Measurements from ENCODE around the gene MCM3AP. TPM values are rescaled to one million over a fixed set of nuclear protein-coding genes. Genes with fewer than 3 reads are reported as not detected.

The MCM3AP gene
- total RNA-seq, 1 experiment from 2014 or later, result 88.4 TPM

DNA sequence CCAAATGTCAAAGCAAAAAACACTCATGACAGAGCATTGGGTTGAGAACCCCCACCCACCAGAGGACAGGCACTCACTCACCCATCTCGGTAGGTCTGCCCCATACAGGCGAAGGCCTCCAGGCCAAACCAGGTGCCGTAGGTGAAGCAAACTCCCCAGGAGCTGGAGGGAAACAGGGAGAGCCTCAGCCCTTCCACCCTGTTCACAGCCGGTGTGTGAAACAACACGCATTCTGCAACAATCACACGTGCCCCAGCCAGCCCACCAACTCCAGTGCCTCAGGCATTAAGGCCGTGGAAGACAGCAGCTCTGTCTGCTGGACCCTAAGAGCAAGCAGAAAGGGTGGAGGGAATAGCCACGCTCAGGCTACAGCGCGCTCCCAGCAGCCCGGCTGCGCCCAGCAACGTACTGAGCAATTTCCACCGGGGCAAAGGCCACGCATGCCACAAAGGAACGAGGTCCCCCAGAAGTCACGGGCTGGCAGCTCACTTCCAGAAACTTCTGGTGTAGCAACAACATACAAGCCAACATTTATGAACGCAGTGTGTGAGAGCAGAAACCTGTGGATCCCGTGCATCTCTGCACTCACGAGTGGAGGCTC, 89.7 kb downstream of the MCM3AP start:
- Histone ChIP-seq H3K79me2 (ENCODE audit: insufficient read depth, low read length) (no peaks in the 10 kb centered on the region), H3K36me3 (ENCODE audit: control insufficient read depth in 1 of 2, insufficient read depth in 2 of 2, low read length in 2 of 2) (peaks cover 0 to 4% of the 10 kb centered on the region in 2 experiments; a peak in 2 of 4 replicates), H3K27me3 (ENCODE audit: insufficient read depth, low read length) (no peaks in the 10 kb centered on the region), H3K9me3 (ENCODE audit: control insufficient read depth in 1 of 2, insufficient read depth in 1 of 2, low read depth in 1 of 2, low read length in 2 of 2) (no peaks in the 10 kb centered on the region), H3K9ac (ENCODE audit: low read length) (no peak overlapping the region), H3K9me2 (ENCODE audit: insufficient read depth) (no peaks in the 10 kb centered on the region), H3K27ac (ENCODE audit: low read depth, low read length) (no peak overlapping the region), H3K4me2 (ENCODE audit: low read length) (no peak overlapping the region), H3K4me1 (ENCODE audit: control insufficient read depth in 1 of 2, insufficient read depth in 2 of 2, low read length in 2 of 2) (no peaks in the 10 kb centered on the region; a peak in 1 of 4 replicates), H2AFZ (ENCODE audit: low read depth, low read length, poor library complexity, severe bottlenecking) (no peak overlapping the region), H3K4me3 (replicated peaks in 1 of 2; ENCODE audit: low read depth in 1 of 2, low read length in 2 of 2) (no peak overlapping the region), H4K20me1 (ENCODE audit: insufficient read depth) (no peaks in the 10 kb centered on the region)
- ChIA-PET POLR2A (no interaction called here), CTCF (no interaction called here), RAD21 (ENCODE audit: low non-redundant PET in 1 of 2, low total read pairs in 2 of 2, uncharacterized antibody in 2 of 2, unreplicated experiment in 2 of 2) (no interaction called here)
- intact Hi-C loops (cut with micrococcal nuclease), result no loop called here
- TF ChIP-seq, protein P1, sequence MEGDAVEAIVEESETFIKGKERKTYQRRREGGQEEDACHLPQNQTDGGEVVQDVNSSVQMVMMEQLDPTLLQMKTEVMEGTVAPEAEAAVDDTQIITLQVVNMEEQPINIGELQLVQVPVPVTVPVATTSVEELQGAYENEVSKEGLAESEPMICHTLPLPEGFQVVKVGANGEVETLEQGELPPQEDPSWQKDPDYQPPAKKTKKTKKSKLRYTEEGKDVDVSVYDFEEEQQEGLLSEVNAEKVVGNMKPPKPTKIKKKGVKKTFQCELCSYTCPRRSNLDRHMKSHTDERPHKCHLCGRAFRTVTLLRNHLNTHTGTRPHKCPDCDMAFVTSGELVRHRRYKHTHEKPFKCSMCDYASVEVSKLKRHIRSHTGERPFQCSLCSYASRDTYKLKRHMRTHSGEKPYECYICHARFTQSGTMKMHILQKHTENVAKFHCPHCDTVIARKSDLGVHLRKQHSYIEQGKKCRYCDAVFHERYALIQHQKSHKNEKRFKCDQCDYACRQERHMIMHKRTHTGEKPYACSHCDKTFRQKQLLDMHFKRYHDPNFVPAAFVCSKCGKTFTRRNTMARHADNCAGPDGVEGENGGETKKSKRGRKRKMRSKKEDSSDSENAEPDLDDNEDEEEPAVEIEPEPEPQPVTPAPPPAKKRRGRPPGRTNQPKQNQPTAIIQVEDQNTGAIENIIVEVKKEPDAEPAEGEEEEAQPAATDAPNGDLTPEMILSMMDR (IDR thresholded peaks at IDR 0.05 in 2 of 3, conservative IDR thresholded peaks at IDR 0.05 in 1 of 3; ENCODE audit: borderline replicate concordance in 1 of 3, insufficient read depth in 1 of 3, low read depth in 2 of 3, low read length in 2 of 3), result no peak
- no peak for TF ChIP-seq SIN3A (IDR thresholded peaks at IDR 0.05; ENCODE audit: low read depth)
- TF ChIP-seq EZH2 (IDR thresholded peaks at IDR 0.05), result no peak
- TF ChIP-seq POLR2A (IDR thresholded peaks at IDR 0.05; ENCODE audit: borderline replicate concordance, extremely low read depth, insufficient read depth, insufficient read length), result no peak
- TF ChIP-seq ZNF274 (IDR thresholded peaks at IDR 0.05; ENCODE audit: low read depth, low read length), result no peak
- TF ChIP-seq ZFX (IDR thresholded peaks at IDR 0.05), result no peak
- no peak for TF ChIP-seq MAX (IDR thresholded peaks at IDR 0.05)
- TF ChIP-seq POLR2AphosphoS5 (IDR thresholded peaks at IDR 0.05; ENCODE audit: low read depth, low read length), result no peak
- no peak for TF ChIP-seq ELF1 (IDR thresholded peaks at IDR 0.05; ENCODE audit: borderline replicate concordance, low read depth)
- TF ChIP-seq ATF3 (IDR thresholded peaks at IDR 0.05), result no peak
- no peak for TF ChIP-seq SP1 (IDR thresholded peaks at IDR 0.05; ENCODE audit: low read depth)
- TF ChIP-seq FOSL1 (IDR thresholded peaks at IDR 0.05; ENCODE audit: low read depth), result no peak
- no peak for TF ChIP-seq CBX3 (IDR thresholded peaks at IDR 0.05; ENCODE audit: low read depth)
- TF ChIP-seq ZBTB33 (IDR thresholded peaks at IDR 0.05; ENCODE audit: extremely low read depth, insufficient replicate concordance, low read length), result no peak
- ATAC-seq, result no peak
- no TSS peak for BruUV-seq (replicated peaks)
- no peak for DNase-seq (ENCODE audit: low read depth, low spot score)
